ENCODE data around the gene CACNA2D4.

The CACNA2D4 gene

DNA sequence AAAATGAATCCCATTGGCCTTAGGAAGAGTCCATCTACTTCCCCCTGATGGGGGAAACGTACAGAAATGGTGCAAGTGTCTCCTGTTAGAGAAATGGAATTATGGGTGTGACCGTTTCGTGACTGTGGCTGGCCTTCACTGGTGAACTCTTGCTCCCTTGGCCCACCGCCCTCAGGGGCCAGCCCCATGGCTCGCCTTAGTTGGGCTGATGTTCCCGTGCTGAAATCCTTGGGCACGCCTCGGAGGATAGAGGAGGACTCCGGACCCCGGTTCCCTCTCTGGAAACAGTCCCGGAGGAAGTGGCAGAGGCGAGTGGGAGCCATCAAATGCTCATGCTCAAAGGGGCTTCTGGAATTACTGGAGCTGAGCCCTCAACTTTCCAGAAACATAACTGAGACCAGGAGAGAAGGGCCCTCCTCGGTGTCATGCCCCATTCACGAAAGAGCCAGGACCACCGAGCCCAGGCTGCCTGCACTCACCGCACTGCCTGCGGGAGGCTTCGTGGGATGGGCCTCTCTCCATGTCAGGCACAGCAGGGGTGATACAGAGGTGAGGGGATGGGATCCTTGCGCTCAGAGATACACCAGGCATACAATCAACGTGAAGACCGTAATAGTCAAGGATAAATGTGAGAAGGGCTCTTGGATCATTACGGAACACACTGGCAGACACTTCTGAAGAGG is 10.1 kb upstream of the CACNA2D4 start:
- DNase-seq (ENCODE audit: low spot score): no peak
- TF ChIP-seq, protein P1, sequence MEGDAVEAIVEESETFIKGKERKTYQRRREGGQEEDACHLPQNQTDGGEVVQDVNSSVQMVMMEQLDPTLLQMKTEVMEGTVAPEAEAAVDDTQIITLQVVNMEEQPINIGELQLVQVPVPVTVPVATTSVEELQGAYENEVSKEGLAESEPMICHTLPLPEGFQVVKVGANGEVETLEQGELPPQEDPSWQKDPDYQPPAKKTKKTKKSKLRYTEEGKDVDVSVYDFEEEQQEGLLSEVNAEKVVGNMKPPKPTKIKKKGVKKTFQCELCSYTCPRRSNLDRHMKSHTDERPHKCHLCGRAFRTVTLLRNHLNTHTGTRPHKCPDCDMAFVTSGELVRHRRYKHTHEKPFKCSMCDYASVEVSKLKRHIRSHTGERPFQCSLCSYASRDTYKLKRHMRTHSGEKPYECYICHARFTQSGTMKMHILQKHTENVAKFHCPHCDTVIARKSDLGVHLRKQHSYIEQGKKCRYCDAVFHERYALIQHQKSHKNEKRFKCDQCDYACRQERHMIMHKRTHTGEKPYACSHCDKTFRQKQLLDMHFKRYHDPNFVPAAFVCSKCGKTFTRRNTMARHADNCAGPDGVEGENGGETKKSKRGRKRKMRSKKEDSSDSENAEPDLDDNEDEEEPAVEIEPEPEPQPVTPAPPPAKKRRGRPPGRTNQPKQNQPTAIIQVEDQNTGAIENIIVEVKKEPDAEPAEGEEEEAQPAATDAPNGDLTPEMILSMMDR (IDR thresholded peaks at IDR 0.05): no peak
- H3K4me3 ChIP-seq: no peak overlapping the region
- H3K27ac ChIP-seq: peak overlapping the region; percentile 28 to 76

DNA sequence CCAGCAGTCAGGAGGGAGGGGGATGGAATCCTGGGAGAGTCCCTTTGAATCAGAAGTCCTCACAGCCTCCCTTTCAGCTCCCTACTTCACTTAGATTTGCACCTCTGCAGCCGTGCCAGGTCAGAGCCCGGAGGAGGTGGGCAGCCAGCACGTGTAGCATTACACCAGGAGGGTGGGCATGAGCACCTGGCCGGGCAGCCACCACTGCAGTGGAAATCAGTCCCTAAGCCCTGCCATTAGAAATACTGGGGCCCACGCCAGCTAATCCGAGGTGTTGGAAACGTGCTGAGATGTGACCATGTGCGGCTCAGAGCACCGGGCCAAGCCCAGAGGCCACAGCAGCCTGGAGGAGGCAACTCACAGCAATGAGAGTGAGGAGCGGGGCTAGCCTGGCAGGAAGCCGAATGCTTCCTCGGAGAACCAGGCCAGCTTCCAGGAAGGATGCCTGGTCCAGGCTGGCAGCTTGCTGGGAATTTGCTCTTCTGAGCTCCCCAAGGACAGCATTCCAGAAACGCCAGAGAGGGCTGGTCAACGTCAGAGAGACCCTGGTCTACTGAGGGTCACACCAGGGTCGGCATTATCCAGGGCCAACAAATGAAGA is 9.4 kb upstream of the CACNA2D4 start:
- no peak overlapping the region for H3K4me3 ChIP-seq
- TF ChIP-seq, protein P1 (IDR thresholded peaks at IDR 0.05): no peak

DNA sequence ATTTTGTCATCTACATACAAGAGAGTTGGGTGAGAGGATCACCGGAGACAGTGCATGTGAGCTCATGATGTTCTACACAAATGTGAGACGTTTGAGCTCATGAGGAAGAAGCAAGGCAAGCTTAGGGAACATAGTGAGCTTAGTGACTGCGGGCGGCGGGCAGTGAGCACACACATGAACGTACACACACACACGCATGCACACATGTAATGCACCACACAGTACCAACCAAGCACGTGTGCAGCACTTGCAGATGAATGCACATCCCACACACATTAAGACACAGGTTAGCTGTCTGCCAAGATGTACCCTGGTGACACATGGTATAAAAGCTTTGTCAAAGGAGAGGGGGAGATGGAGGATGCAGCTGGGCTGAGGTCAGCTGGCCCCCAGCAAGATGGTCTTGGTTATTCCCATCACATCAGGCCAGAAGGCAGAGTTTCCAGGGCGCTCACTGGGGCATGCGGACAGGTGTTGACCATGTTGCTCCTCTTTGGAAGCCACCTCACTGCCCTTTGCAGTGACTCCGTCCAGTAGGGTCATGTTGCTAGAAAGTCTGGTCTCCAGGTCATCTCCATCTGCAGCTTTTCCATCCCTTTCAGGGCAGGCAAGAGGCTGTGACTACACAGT is 8.7 kb upstream of the CACNA2D4 start:
- no peak overlapping the region for H3K4me3 ChIP-seq
- no peak for DNase-seq (ENCODE audit: low spot score)
- TF ChIP-seq, protein P1 (IDR thresholded peaks at IDR 0.05): no peak
- peak overlapping the region in 1 of 2 donors; percentile 76 for H3K27ac ChIP-seq

More for the DNA sequence above, 9.4 kb upstream of the CACNA2D4 start:
- DNase-seq (ENCODE audit: low spot score): no peak
- peak overlapping the region; percentile 28 to 76 for H3K27ac ChIP-seq

DNA sequence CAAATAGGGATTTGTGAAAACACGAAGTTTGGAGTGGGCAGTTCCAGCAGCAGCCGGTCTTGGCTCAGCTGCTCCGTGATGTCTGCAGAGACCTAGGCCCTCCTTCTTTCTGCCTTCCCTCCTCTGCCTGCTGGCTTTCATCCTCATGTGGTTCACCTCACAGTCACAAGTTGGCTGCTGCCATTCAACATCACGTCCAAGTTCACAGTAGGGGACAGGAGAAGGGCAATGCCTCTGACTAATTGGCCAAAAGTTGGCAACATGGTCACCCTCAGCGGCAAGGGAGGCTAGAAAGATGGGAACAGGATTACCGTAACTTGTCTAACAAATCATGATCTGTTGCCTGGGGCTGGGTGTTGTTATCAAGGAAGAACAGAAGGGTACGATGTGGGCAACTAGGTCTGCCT is 7.8 kb upstream of the CACNA2D4 start:
- DNase-seq (ENCODE audit: low spot score): peak; percentile 35
- TF ChIP-seq, protein P1 (IDR thresholded peaks at IDR 0.05): no peak
- H3K4me3 ChIP-seq: no peak overlapping the region
- no peak overlapping the region for H3K27ac ChIP-seq

DNA sequence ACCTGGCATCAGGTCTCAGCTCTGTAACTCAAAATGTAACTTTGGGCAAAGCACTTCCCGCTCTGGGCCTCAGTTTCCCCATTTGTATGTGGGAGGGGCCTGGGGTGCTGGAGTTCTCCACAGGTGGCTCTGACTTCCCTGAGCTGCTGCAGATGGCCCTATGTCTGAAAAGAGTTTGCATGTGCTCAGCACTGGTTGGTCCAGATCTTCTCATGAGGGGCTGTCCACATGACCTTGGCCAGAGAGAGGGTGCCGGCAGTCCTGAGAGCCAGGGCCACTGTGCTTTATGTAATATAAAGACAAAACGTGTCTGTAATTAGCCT is 7.2 kb upstream of the CACNA2D4 start:
- no peak overlapping the region for H3K4me3 ChIP-seq
- no peak overlapping the region for H3K27ac ChIP-seq
- TF ChIP-seq, protein P1 (IDR thresholded peaks at IDR 0.05): no peak
- peak; percentile 56 for DNase-seq (ENCODE audit: low spot score)

DNA sequence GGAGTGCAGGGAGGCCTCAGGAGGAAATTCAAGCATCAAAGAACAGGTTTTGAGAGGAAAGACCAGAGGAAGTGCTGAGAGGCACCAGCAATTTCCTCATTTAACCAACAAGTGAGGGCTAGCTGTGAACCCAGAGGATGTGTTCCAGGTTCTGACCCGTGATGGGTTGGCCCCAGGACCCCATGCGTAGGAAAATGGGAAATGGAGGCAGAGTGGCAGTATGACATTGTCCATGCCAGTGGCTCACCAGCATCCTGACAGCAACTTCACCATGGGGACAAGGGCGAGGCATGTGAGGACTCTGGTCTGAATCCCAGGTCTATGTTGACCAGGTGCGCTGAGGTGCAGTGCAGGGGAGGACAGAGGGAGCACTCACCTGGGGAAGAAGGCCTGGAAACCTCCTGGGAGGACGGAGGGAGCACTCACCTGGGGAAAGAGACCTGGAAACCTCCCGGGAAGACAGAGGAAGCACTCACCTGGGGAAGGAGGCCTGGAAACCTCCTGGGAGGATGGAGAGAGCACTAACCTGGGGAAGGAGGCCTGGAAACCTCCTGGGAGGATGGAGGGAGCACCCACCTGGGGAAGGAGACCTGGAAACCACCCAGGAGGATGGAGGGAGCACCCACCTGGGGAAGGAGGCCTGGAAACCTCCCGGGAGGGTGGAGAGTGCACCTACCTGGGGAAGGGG is 6.7 kb upstream of the CACNA2D4 start:
- TF ChIP-seq, protein P1 (IDR thresholded peaks at IDR 0.05): no peak
- peak; percentile 50 for DNase-seq (ENCODE audit: low spot score)
- Histone ChIP-seq H3K4me3 (no peak overlapping the region), H3K27ac (no peak overlapping the region)

All from coronary artery (tissue), 2 donors.